ENCODE results near the gene KMT2A.

Gene KMT2A

DNA sequence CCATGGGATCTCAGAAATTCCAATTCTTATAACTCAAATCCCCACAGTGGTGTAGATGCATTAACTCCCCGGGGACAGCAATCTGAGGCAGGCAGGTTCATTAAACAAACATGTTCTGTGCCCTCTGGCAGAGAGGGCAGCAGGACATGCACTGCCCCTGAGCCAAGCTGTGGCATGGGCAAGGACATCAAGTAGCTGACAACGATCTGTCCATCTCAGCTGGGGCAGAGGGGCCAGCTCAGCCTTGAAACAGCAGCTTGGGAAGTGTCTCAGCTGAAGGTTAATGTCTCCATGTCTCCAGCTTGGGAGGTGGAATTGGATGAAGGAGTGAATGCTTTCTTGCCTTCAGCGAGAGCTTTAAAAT is 108.3 kb downstream of the KMT2A start:
- H3K4me3 ChIP-seq (replicated peaks; ENCODE audit: low read depth, low read length): no peak overlapping the region
- DNase-seq (ENCODE audit: low read depth): no peak
- TF ChIP-seq, protein P1, sequence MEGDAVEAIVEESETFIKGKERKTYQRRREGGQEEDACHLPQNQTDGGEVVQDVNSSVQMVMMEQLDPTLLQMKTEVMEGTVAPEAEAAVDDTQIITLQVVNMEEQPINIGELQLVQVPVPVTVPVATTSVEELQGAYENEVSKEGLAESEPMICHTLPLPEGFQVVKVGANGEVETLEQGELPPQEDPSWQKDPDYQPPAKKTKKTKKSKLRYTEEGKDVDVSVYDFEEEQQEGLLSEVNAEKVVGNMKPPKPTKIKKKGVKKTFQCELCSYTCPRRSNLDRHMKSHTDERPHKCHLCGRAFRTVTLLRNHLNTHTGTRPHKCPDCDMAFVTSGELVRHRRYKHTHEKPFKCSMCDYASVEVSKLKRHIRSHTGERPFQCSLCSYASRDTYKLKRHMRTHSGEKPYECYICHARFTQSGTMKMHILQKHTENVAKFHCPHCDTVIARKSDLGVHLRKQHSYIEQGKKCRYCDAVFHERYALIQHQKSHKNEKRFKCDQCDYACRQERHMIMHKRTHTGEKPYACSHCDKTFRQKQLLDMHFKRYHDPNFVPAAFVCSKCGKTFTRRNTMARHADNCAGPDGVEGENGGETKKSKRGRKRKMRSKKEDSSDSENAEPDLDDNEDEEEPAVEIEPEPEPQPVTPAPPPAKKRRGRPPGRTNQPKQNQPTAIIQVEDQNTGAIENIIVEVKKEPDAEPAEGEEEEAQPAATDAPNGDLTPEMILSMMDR (IDR thresholded peaks at IDR 0.05; ENCODE audit: low read length, missing control alignments): no peak

DNA sequence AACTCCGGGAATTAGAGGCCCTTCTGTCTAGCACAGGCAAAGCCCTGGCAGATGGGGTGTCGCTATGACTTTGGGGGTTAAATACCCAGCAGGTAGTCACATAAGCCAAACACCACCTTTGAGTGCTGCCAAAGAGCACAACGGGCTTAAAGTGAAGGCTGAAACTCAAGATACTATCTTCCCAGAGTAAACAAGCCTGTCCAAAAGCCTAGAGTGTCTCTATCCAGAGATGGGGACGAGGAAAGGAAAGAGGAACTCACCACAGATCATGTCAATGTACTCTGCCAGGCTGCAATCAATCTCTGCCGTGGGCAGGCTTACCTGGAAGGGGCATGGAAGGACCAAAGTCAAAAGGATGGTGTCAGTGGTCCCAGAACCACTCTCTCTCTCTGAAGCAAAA is 109.2 kb downstream of the KMT2A start:
- TF ChIP-seq, protein P1 (IDR thresholded peaks at IDR 0.05; ENCODE audit: low read length, missing control alignments): no peak
- H3K4me3 ChIP-seq (replicated peaks; ENCODE audit: low read depth, low read length): no peak overlapping the region
- no peak for DNase-seq (ENCODE audit: low read depth)

DNA sequence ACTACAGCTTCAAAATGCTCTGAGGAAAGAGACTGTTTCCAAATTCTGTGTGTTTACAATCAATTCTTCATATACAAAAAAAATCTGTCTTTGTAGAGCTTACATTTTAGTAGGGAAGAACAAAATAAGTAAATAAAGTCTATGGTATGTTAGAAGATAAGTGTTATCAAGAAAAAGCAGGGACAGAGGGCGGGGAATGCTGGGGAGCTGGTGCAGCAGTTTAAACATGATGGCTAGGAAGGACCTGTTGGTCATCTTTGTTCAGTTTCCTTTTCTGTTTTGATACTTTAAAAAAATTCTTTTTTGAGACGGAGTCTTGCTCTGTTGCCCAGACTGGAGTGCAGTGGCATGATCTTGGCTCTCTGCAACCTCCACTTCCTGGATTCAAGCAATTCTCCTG is 110.8 kb downstream of the KMT2A start:
- no peak overlapping the region for H3K4me3 ChIP-seq (replicated peaks; ENCODE audit: low read depth, low read length)

DNA sequence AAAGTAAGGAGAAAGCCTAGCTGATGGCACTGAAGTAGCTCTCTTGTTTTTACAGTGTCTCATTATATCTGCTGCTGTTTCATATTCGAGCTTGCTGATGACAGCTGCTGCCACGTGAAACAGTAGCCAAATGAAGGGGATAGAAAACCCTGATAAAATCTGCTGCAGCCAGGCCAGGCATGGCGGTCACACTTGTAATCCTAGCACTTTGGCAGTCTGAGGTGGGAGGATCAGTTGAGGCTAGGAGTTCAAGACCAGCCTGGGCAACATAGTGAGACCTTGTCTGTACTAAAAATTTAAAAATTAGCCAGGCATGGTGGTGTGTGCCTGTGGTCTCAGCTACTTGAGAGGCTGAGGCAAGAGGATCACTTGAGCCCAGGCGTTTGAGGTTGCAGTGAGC is 116.0 kb downstream of the KMT2A start:
- TF ChIP-seq, protein P1 (IDR thresholded peaks at IDR 0.05; ENCODE audit: low read length, missing control alignments): no peak
- no peak for DNase-seq (ENCODE audit: low read depth)
- H3K4me3 ChIP-seq (replicated peaks; ENCODE audit: low read depth, low read length): no peak overlapping the region

More for the DNA sequence above, 110.8 kb downstream of the KMT2A start:
- DNase-seq (ENCODE audit: low read depth): no peak
- TF ChIP-seq, protein P1 (IDR thresholded peaks at IDR 0.05; ENCODE audit: low read length, missing control alignments): no peak

DNA sequence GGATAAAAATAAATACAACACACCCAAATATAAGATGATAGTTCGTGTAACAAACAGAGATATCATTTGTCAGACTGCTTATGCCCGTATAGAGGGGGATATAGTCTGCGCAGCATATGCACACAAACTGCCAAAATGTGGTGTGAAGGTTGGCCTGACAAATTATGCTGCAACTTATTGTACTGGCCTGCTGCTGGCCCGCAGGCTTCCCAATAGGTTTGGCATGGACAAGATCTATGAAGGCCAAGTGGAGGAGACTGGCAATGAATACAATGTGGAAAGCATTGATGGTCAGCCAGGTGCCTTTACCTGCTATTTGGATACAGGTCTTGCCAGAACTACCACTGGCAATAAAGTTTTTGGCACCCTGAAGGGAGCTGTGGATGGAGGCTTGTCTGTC is 124.5 kb downstream of the KMT2A start:
- TF ChIP-seq, protein P1 (IDR thresholded peaks at IDR 0.05; ENCODE audit: low read length, missing control alignments): no peak
- DNase-seq (ENCODE audit: low read depth): no peak
- no peak overlapping the region for H3K4me3 ChIP-seq (replicated peaks; ENCODE audit: low read depth, low read length)

DNA sequence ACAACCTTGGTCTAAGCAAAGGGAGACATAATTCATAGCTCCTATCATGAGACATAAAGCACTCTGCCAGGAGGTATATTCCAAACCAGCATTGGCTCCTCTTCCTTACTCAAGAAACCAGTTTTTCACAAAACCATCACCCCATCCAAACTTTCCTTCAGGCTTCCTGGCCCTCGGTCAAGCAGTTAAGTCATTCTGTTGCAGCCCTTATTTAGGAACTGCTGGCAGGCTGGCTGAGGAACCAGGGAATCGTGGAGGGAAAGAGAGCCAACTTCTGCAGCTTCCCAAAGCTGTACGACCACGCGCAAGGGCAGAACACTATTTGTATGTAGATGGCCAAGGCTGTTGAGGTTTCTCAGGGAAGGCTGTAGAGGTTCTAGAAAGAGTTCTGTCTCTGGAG is 128.8 kb downstream of the KMT2A start:
- H3K4me3 ChIP-seq (replicated peaks; ENCODE audit: low read depth, low read length): peak overlapping the region; percentile 71
- TF ChIP-seq, protein P1 (IDR thresholded peaks at IDR 0.05; ENCODE audit: low read length, missing control alignments): no peak
- DNase-seq (ENCODE audit: low read depth): peak; percentile 31

DNA sequence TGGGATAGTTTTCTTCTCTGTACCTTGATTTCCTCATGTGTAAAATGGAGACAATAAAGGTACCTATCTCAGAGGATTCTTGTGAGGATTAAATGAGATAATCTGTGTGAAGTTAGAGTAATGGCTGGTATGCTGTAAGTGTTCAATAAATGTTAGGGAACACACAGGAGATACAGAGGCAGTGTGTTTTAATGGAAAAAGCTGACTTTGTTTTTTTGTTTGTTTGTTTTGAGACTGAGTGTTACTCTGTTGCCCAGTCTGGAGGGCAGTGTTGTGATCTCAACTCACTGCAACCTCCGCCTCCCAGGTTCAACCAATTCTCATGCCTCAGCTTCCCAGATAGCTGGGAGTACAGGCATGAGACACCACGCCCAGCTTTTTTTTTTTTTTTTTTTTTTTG is 133.4 kb downstream of the KMT2A start:
- H3K4me3 ChIP-seq (replicated peaks; ENCODE audit: low read depth, low read length): no peak overlapping the region
- TF ChIP-seq, protein P1 (IDR thresholded peaks at IDR 0.05; ENCODE audit: low read length, missing control alignments): no peak
- no peak for DNase-seq (ENCODE audit: low read depth)
